ENCODE data around the gene HS6ST3.

DNA sequence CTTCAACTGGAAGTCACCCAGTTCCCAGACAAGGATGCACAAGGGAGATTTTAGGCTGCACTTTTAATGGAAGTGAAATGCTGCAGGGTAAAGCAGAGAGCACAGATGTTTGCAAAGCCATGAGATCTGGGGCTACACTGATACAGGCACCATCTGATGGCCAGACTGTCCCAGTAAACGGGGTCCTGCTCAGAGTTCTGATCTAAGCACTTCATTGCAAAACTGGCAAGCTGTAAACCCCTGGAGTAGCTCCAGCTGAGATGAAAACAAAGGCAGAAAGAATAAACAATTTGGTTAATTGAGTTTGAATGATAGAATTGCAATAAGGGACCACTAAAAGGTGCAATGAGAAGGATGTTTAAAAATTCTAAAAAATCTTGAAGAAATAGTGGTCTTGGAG is 707.2 kb downstream of the HS6ST3 start:
- no peak for TF ChIP-seq POLR2AphosphoS5 (IDR thresholded peaks at IDR 0.05; ENCODE audit: low read depth, low read length)
- TF ChIP-seq POLR2A (IDR thresholded peaks at IDR 0.05; ENCODE audit: low read depth, low read length), result no peak

All from GM12892 (cell line).